Gastrocnemius medialis (tissue), 4 donors: Measurements from ENCODE around the gene SETD3.

ENCODE experiments used
- CTCF ChIP-seq, 5 experiments: fragments of 450-650 bp in 3 of 5; fragments of 200-600 bp in 2 of 5; sonication (generic) in 2 of 5; IDR thresholded peaks in 4 of 5; conservative IDR thresholded peaks in 1 of 5; 1 replicate in 4 of 5; 2 replicates in 1 of 5; pipeline ENCODE4 v1.5.1; 2016 to 2019; ENCODE audit warnings: antibody characterized with exemption in 5 of 5, mild to moderate bottlenecking in 3 of 5, moderate library complexity in 3 of 5
- POLR2A ChIP-seq, 2 donors: fragments of 450-650 bp; IDR thresholded peaks; one replicate each; pipeline ENCODE4 v1.6.1; 2017; ENCODE audit warnings: antibody characterized with exemption in 2 of 2, mild to moderate bottlenecking in 2 of 2, moderate library complexity in 2 of 2

- TF ChIP-seq CTCF (IDR thresholded peaks at IDR 0.05 in 4 of 5, conservative IDR thresholded peaks at IDR 0.05 in 1 of 5) (no peak), POLR2A (IDR thresholded peaks at IDR 0.05) (no peak)
These were observed 25.6 kb upstream of the SETD3 start for GRCh38 chr14:99506276-99506675.
